ENCODE results near the gene CCBE1. TPM values are rescaled to one million over a fixed set of nuclear protein-coding genes. Genes with fewer than 3 reads are reported as not detected.
A peak's percentile ranks its signal among the peaks of the same experiment; 100 is the strongest.

CCBE1 gene
- total RNA-seq, 4 donors from 2014 or later, result 2.2 to 7.7 (median 4.1) TPM

GRCh38 chr18:59555995-59556659 is 141.1 kb downstream of the CCBE1 start:
- Histone ChIP-seq H3K27me3 (no peaks in the 10 kb centered on the region), H3K4me1 (no peaks in the 10 kb centered on the region), H3K27ac (no peak overlapping the region), H3K9me3 (peaks cover 0 to 12% (median 0%) of the 10 kb centered on the region in 3 donors), H3K4me3 (no peak overlapping the region), H3K36me3 (no peaks in the 10 kb centered on the region)
- ATAC-seq, result no peak
- WGBS, 2 donors (ENCODE audit: low coverage in 1 of 2), result 48 to 65% methylated on average over 2 to 4 of the region's 7 CpGs
- TF ChIP-seq POLR2AphosphoS5 (IDR thresholded peaks at IDR 0.05) (peak; percentile 13), POLR2A (IDR thresholded peaks at IDR 0.05) (no peak), EP300 (IDR thresholded peaks at IDR 0.05) (no peak)
- TF ChIP-seq, protein P1, sequence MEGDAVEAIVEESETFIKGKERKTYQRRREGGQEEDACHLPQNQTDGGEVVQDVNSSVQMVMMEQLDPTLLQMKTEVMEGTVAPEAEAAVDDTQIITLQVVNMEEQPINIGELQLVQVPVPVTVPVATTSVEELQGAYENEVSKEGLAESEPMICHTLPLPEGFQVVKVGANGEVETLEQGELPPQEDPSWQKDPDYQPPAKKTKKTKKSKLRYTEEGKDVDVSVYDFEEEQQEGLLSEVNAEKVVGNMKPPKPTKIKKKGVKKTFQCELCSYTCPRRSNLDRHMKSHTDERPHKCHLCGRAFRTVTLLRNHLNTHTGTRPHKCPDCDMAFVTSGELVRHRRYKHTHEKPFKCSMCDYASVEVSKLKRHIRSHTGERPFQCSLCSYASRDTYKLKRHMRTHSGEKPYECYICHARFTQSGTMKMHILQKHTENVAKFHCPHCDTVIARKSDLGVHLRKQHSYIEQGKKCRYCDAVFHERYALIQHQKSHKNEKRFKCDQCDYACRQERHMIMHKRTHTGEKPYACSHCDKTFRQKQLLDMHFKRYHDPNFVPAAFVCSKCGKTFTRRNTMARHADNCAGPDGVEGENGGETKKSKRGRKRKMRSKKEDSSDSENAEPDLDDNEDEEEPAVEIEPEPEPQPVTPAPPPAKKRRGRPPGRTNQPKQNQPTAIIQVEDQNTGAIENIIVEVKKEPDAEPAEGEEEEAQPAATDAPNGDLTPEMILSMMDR (IDR thresholded peaks at IDR 0.05), result no peak

DNA sequence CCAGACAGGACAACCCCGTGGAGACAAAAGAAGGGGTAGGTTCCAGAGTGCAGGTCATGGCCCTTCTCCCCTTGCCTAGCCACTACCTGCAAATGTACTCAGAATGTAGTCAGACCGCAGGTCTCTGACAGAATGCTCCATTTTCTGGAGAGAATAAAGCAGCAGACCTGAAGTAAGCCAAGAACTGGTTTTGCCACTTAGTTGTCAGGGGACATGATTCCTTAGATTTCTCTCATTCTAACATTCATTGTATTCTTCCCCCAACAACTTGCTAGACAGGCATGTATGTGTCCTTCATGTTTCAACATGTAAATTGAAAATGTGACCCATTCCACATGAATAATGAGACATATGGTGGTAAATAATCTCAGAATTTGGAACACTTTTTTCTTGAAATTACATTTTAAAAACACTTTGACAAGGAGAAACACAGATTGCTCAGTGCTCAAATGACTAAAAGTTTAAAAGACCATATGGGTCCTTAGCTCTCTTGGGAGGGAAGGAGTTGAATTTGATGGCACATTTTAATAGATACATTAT is 142.4 kb downstream of the CCBE1 start:
- Histone ChIP-seq H3K27me3 (no peaks in the 10 kb centered on the region), H3K4me3 (no peak overlapping the region), H3K4me1 (no peaks in the 10 kb centered on the region), H3K36me3 (no peaks in the 10 kb centered on the region), H3K9me3 (peaks cover 0 to 12% (median 0%) of the 10 kb centered on the region in 3 donors), H3K27ac (no peak overlapping the region)
- ATAC-seq, result no peak
- TF ChIP-seq POLR2A (IDR thresholded peaks at IDR 0.05) (no peak), EP300 (IDR thresholded peaks at IDR 0.05) (no peak), POLR2AphosphoS5 (IDR thresholded peaks at IDR 0.05) (no peak)
- TF ChIP-seq, protein P1 (IDR thresholded peaks at IDR 0.05), result no peak
- WGBS, 2 donors (ENCODE audit: low coverage in 1 of 2), result 82 to 90% methylated on average over 2 of the region's 2 CpGs

GRCh38 chr18:59553273-59553870 is 143.9 kb downstream of the CCBE1 start:
- 66% methylated on average over 5 of the region's 5 CpGs; no CpG with 5 or more reads in 1 of the 2 donors for WGBS, 2 donors (ENCODE audit: low coverage in 1 of 2)
- no peak overlapping the region for H3K4me3 ChIP-seq
- TF ChIP-seq POLR2A (IDR thresholded peaks at IDR 0.05) (no peak), EP300 (IDR thresholded peaks at IDR 0.05) (no peak), POLR2AphosphoS5 (IDR thresholded peaks at IDR 0.05) (no peak)
- TF ChIP-seq, protein P1 (IDR thresholded peaks at IDR 0.05), result no peak
- no peak for ATAC-seq
- no peak overlapping the region for H3K27ac ChIP-seq
- H3K9me3 ChIP-seq, result peaks cover 0 to 12% (median 0%) of the 10 kb centered on the region in 3 donors
- H3K4me1 ChIP-seq, result no peaks in the 10 kb centered on the region
- no peaks in the 10 kb centered on the region for H3K36me3 ChIP-seq
- H3K27me3 ChIP-seq, result no peaks in the 10 kb centered on the region

DNA sequence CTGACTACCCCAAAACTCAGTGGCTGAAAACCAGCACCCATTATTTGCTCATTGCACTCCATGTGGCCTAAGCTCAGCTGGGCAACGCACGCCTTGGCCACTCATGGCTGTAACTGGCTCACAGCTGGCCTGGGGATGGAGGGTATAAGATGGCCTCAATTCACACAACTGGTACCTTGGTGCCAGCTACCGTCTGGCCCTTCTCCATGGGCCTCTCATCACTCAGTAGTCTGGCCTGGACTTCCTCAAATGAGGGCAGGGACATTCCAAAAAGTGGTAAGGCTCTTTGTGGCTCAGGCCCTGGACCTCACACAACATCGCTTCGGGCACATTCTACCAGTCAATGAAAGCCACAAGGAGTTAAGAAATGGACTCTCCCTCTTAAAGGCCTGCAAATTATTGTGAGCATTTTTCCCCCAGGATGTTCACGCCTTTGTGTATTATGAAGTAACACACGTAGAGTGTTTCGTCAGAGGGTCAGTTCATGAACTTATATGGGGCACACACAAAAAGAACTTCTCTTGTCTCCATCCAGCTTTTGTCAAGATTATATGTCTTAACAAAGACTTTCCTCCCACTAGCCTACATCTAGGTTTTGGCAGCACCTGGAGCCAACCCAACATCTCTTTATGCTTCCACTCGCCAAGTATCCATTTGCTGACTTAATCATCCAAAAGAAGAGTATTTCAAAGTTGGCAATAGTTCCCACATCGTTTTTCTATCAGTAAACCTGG is 145.2 kb downstream of the CCBE1 start:
- peaks cover 0 to 3% (median 0%) of the 10 kb centered on the region in 3 donors for H3K9me3 ChIP-seq
- WGBS, 2 donors (ENCODE audit: low coverage in 1 of 2), result 69 to 77% methylated on average over 4 to 5 of the region's 10 CpGs
- no peak overlapping the region for H3K27ac ChIP-seq
- H3K4me3 ChIP-seq, result no peak overlapping the region
- H3K27me3 ChIP-seq, result no peaks in the 10 kb centered on the region
- TF ChIP-seq POLR2AphosphoS5 (IDR thresholded peaks at IDR 0.05) (no peak), POLR2A (IDR thresholded peaks at IDR 0.05) (no peak), EP300 (IDR thresholded peaks at IDR 0.05) (no peak)
- TF ChIP-seq, protein P1 (IDR thresholded peaks at IDR 0.05), result no peak
- no peak for ATAC-seq
- no peaks in the 10 kb centered on the region for H3K36me3 ChIP-seq
- H3K4me1 ChIP-seq, result no peaks in the 10 kb centered on the region
